Uterus (tissue), 4 donors: ENCODE results near the gene CYP2U1. TPM values are rescaled to one million over a fixed set of nuclear protein-coding genes. Genes with fewer than 3 reads are reported as not detected.

Experiments used
- DNase-seq, 2 donors: peaks; one replicate each; pipeline ENCODE4 v3.0.0-alpha.2; 2019 to 2020
- H3K27ac ChIP-seq, 2 donors: fragments of 200-600 bp; sonication (generic); 1 replicate in 1 of 2; 2 replicates in 1 of 2; pipeline ENCODE4 v1.5.1; 2016 to 2018
- H3K27me3 ChIP-seq, 2 donors: fragments of 200-600 bp; sonication (generic); one replicate each; pipeline ENCODE4 v1.5.1; 2018 to 2019; ENCODE audit warnings: control low read depth in 1 of 2
- H3K36me3 ChIP-seq, 2 donors: fragments of 200-600 bp; sonication (generic); one replicate each; pipeline ENCODE4 v1.5.1; 2019; ENCODE audit warnings: control low read depth in 1 of 2
- H3K4me1 ChIP-seq, 2 donors: fragments of 200-600 bp; sonication (generic); one replicate each; pipeline ENCODE4 v1.5.1; 2018 to 2019; ENCODE audit warnings: control low read depth in 1 of 2
- H3K4me3 ChIP-seq, 2 donors: fragments of 200-600 bp; sonication (generic); 1 replicate in 1 of 2; 2 replicates in 1 of 2; pipeline ENCODE4 v1.5.1; 2018 to 2019; ENCODE audit warnings: mild to moderate bottlenecking in 1 of 2
- H3K9me3 ChIP-seq, 2 donors: fragments of 200-600 bp; sonication (generic); one replicate each; pipeline ENCODE4 v1.5.1; 2019; ENCODE audit warnings: control low read depth in 1 of 2
- CTCF ChIP-seq, 4 experiments: fragments of 200-600 bp in 2 of 4; fragments of 450-650 bp in 2 of 4; sonication (generic) in 2 of 4; IDR thresholded peaks; one replicate each; pipeline ENCODE4 v1.5.1; 2016 to 2019; ENCODE audit warnings: antibody characterized with exemption in 4 of 4, mild to moderate bottlenecking in 2 of 4, moderate library complexity in 1 of 4
- POLR2A ChIP-seq, 2 donors: fragments of 450-650 bp; IDR thresholded peaks; one replicate each; pipeline ENCODE4 v1.6.1; 2016; ENCODE audit warnings: antibody characterized with exemption in 2 of 2, mild to moderate bottlenecking in 1 of 2, moderate library complexity in 1 of 2
- intact Hi-C: fragments of 100-400 bp; cut with DNase I; formaldehyde crosslinking; loops from one replicate; pipeline ENCODE4 v1.15.1; 2023; ENCODE audit warnings: low total_unique reads
- total RNA-seq, 4 donors: library from RNA; depleted of rRNA in 3 of 4; stranded (reverse); fragments of >200 nt in 3 of 4; gene quantifications; one replicate each; pipeline versions ENCODE4 v1.1.0 to v1.2.4, GENCODE V29; 2014 to 2023
- donor health status: DM: yes; HTN: yes; CAD: no.

Gene CYP2U1
- total RNA-seq, 4 donors from 2014 or later = 14.7 to 32.0 (median 20.5) TPM

- Histone ChIP-seq H3K27me3 (no peaks in the 10 kb centered on the region), H3K4me3 (no peak overlapping the region), H3K9me3 (no peaks in the 10 kb centered on the region), H3K27ac (no peak overlapping the region), H3K4me1 (no peaks in the 10 kb centered on the region), H3K36me3 (no peaks in the 10 kb centered on the region)
- intact Hi-C loops = no loop called here
- DNase-seq = no peak
- TF ChIP-seq POLR2A (IDR thresholded peaks at IDR 0.05) (no peak), CTCF (IDR thresholded peaks at IDR 0.05) (no peak)
These were observed 24.8 kb upstream of the CYP2U1 start for GRCh38 chr4:107906458-107907100.

- no peaks in the 10 kb centered on the region for H3K9me3 ChIP-seq
- no peak overlapping the region for H3K27ac ChIP-seq
- intact Hi-C loops = no loop called here
- no peaks in the 10 kb centered on the region for H3K36me3 ChIP-seq
- DNase-seq = no peak
- H3K4me1 ChIP-seq = no peaks in the 10 kb centered on the region
- no peaks in the 10 kb centered on the region for H3K27me3 ChIP-seq
- TF ChIP-seq CTCF (IDR thresholded peaks at IDR 0.05) (no peak), POLR2A (IDR thresholded peaks at IDR 0.05) (no peak)
- no peak overlapping the region for H3K4me3 ChIP-seq
These were observed 23.0 kb upstream of the CYP2U1 start for GRCh38 chr4:107908377-107908776.

- Histone ChIP-seq H3K4me3 (no peak overlapping the region), H3K4me1 (no peaks in the 10 kb centered on the region), H3K27ac (no peak overlapping the region), H3K9me3 (no peaks in the 10 kb centered on the region), H3K27me3 (no peaks in the 10 kb centered on the region), H3K36me3 (no peaks in the 10 kb centered on the region)
- TF ChIP-seq CTCF (IDR thresholded peaks at IDR 0.05) (peak; percentile 76 to 86 (median 82)), POLR2A (IDR thresholded peaks at IDR 0.05) (no peak)
- DNase-seq = peak; percentile 22 to 53
- intact Hi-C loops = loop anchor here (5.0 kb wide), 1 partner anchor 156 kb away; no protein-coding TSS in a partner anchor
These were observed 18.0 kb upstream of the CYP2U1 start for GRCh38 chr4:107913283-107913899.

- Histone ChIP-seq H3K9me3 (peaks cover 0 to 6% of the 10 kb centered on the region in 2 donors), H3K27ac (no peak overlapping the region), H3K4me1 (no peaks in the 10 kb centered on the region), H3K27me3 (no peaks in the 10 kb centered on the region), H3K36me3 (no peaks in the 10 kb centered on the region), H3K4me3 (no peak overlapping the region)
- TF ChIP-seq POLR2A (IDR thresholded peaks at IDR 0.05) = no peak
- no peak for TF ChIP-seq CTCF (IDR thresholded peaks at IDR 0.05)
- intact Hi-C loops = no loop called here
- DNase-seq = no peak
These were observed 16.1 kb upstream of the CYP2U1 start for GRCh38 chr4:107915220-107915619.

GRCh38 chr4:107916623-107917022, 14.7 kb upstream of the CYP2U1 start:
- Histone ChIP-seq H3K9me3 (peaks cover 0 to 13% of the 10 kb centered on the region in 2 donors), H3K4me1 (no peaks in the 10 kb centered on the region)
- intact Hi-C loops = no loop called here

More at GRCh38 chr4:107916623-107917022, 14.7 kb upstream of the CYP2U1 start:
- Histone ChIP-seq H3K4me3 (no peak overlapping the region), H3K27ac (no peak overlapping the region), H3K27me3 (no peaks in the 10 kb centered on the region), H3K36me3 (no peaks in the 10 kb centered on the region)
- TF ChIP-seq CTCF (IDR thresholded peaks at IDR 0.05) (no peak), POLR2A (IDR thresholded peaks at IDR 0.05) (no peak)
- DNase-seq = no peak
